OCI-LY3 (cell line): ENCODE measurements around the gene UBASH3A.

ENCODE experiments used
- H2AFZ ChIP-seq: fragments of 200-600, 300-600 bp; shearing (Covaris generic); 2 replicates; pipeline ENCODE4 v1.6.0; 2014; ENCODE audit warnings: antibody characterized with exemption, low read depth, low read length
- H3K27ac ChIP-seq: fragments of 200-600, 300-600 bp; sonication (generic); 2 replicates; pipeline ENCODE4 v1.5.1; 2014; ENCODE audit warnings: mild to moderate bottlenecking, low read length, moderate library complexity, mixed read lengths
- H3K27me3 ChIP-seq: fragments of 200-600, 300-600 bp; sonication (generic); 2 replicates; pipeline ENCODE4 v1.6.1; 2014; ENCODE audit warnings: low read depth, low read length, mixed read lengths
- H3K36me3 ChIP-seq: fragments of 200-600, 300-600 bp; sonication (generic); replicated peaks from 2 replicates; pipeline ENCODE3; 2014; ENCODE audit warnings: low read depth, low read length, mixed read lengths
- H3K4me1 ChIP-seq: fragments of 300-600, 200-600 bp; sonication (generic); 2 replicates; pipeline ENCODE4 v1.6.1; 2014; ENCODE audit warnings: low read length, mixed read lengths
- H3K4me2 ChIP-seq: fragments of 200-600, 300-600 bp; sonication (generic); 2 replicates; pipeline ENCODE4 v1.6.1; 2014; ENCODE audit warnings: low read length, mixed read lengths
- H3K4me3 ChIP-seq: fragments of 300-600, 200-600 bp; sonication (generic); 2 replicates; pipeline ENCODE4 v1.5.1; 2014; ENCODE audit warnings: antibody characterized with exemption, mild to moderate bottlenecking, low read length, moderate library complexity
- H3K79me2 ChIP-seq: fragments of 300-600, 200-600 bp; shearing (Covaris generic); 2 replicates; pipeline ENCODE4 v1.6.1; 2014; ENCODE audit warnings: mild to moderate bottlenecking, low read length, mixed read lengths
- H3K9ac ChIP-seq: fragments of 300-600, 200-600 bp; shearing (Covaris generic); 2 replicates; pipeline ENCODE4 v1.6.0; 2014; ENCODE audit warnings: mild to moderate bottlenecking, low read length, moderate library complexity
- H3K9me3 ChIP-seq: fragments of 200-600, 300-600 bp; shearing (Covaris generic); 2 replicates; pipeline ENCODE4 v1.6.1; 2014; ENCODE audit warnings: low read length, mixed read lengths; ENCODE audit not compliant: insufficient read depth
- H4K20me1 ChIP-seq: fragments of 200-600, 300-600 bp; sonication (generic); 2 replicates; pipeline ENCODE4 v1.6.1; 2016; ENCODE audit warnings: low read length, mixed read lengths; ENCODE audit not compliant: insufficient read depth
- CTCF ChIP-seq: fragments of 200-600, 300-600 bp; sonication (generic); IDR thresholded peaks from 2 replicates; pipeline ENCODE4 v1.5.1; 2014; ENCODE audit warnings: antibody characterized with exemption, low read length, low read depth
- EZH2phosphoT487 ChIP-seq: fragments of 200-600 bp; shearing (Covaris generic); IDR thresholded peaks from 2 replicates; pipeline ENCODE4 v1.6.1; 2018; ENCODE audit warnings: antibody characterized with exemption, mixed run types, low read depth

The UBASH3A gene

GRCh38 chr21:42493109-42494060 is 89.7 kb downstream of the UBASH3A start:
- H3K27ac ChIP-seq = no peak overlapping the region
- H3K27me3 ChIP-seq = no peaks in the 10 kb centered on the region
- no peak overlapping the region for H3K4me2 ChIP-seq
- H4K20me1 ChIP-seq = no peaks in the 10 kb centered on the region
- H3K4me3 ChIP-seq = no peak overlapping the region
- no peaks in the 10 kb centered on the region for H3K79me2 ChIP-seq
- H3K9ac ChIP-seq = no peak overlapping the region
- H2AFZ ChIP-seq = no peak overlapping the region
- H3K9me3 ChIP-seq = no peaks in the 10 kb centered on the region
- no peak for TF ChIP-seq EZH2phosphoT487
- no peak for TF ChIP-seq CTCF
- H3K4me1 ChIP-seq = peaks cover 10% of the 10 kb centered on the region
- H3K36me3 ChIP-seq = no peaks in the 10 kb centered on the region

DNA sequence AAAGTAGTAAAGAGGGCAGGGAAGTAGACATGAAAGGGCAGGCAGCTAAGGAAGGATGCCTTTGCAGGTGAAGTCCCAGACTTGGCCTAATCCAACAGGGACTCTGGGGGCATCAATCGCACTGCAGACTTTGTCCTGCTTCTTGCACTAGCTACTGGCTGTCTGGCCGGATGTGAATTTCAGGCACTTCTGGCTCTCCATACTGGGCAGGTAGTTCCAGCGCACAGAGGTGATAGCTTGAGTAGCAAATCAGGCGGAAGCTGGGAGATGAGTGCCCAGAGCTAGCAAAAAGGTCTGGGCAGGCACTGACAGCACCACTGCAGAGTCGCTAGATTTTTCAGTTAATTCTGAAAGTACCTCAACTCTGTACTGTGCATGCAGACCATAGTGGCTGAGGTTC is 91.3 kb downstream of the UBASH3A start:
- H3K4me2 ChIP-seq = peak overlapping the region; percentile 79
- H3K27ac ChIP-seq = no peak overlapping the region

DNA sequence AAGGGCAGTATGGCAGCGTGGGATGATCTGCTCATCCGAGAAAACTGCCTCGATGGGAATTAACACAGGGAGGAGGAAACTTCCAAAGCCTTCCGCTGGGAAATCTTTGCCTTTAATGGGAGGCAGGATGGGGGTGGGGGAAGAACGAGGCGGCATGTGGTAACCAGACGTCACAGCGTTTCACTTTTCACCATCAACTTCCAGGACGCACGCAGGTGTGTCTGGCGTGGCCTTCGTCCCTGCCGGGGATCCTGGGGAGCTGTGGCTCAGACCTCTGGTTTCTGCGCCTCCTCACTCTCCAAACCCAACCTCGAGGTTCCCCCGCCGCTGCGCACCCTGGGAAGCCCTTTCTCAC is 92.0 kb downstream of the UBASH3A start:
- Histone ChIP-seq H3K79me2 (no peaks in the 10 kb centered on the region), H3K27ac (no peak overlapping the region), H3K9me3 (no peaks in the 10 kb centered on the region), H2AFZ (peak overlapping the region; percentile 72; the same call in 1 of the 2 replicates), H3K9ac (peak overlapping the region; percentile 50), H3K36me3 (no peaks in the 10 kb centered on the region), H3K4me1 (peaks cover 10% of the 10 kb centered on the region), H3K4me3 (peak overlapping the region; percentile 92), H4K20me1 (no peaks in the 10 kb centered on the region), H3K27me3 (no peaks in the 10 kb centered on the region), H3K4me2 (peak overlapping the region; percentile 79)
- TF ChIP-seq CTCF (no peak), EZH2phosphoT487 (no peak)

More for the DNA sequence above, 91.3 kb downstream of the UBASH3A start:
- Histone ChIP-seq H4K20me1 (no peaks in the 10 kb centered on the region), H2AFZ (no peak overlapping the region), H3K4me3 (peak overlapping the region; percentile 92; the same call in 1 of the 2 replicates), H3K4me1 (peaks cover 10% of the 10 kb centered on the region), H3K27me3 (no peaks in the 10 kb centered on the region), H3K79me2 (no peaks in the 10 kb centered on the region), H3K9me3 (no peaks in the 10 kb centered on the region), H3K36me3 (no peaks in the 10 kb centered on the region), H3K9ac (no peak overlapping the region)
- TF ChIP-seq EZH2phosphoT487 (no peak), CTCF (no peak)

- H3K27me3 ChIP-seq = no peaks in the 10 kb centered on the region
- no peaks in the 10 kb centered on the region for H3K36me3 ChIP-seq
- H3K4me3 ChIP-seq = peak within 1 kb of the TSS; percentile 92
- H3K9me3 ChIP-seq = no peaks in the 10 kb centered on the region
- H3K27ac ChIP-seq = no peak within 1 kb of the TSS
- H3K4me2 ChIP-seq = peak within 1 kb of the TSS; percentile 83
- H3K79me2 ChIP-seq = no peaks in the 10 kb centered on the region
- peak within 1 kb of the TSS; percentile 72 for H2AFZ ChIP-seq
- H3K4me1 ChIP-seq = peaks cover 10% of the 10 kb centered on the region
- TF ChIP-seq CTCF = no peak
- TF ChIP-seq EZH2phosphoT487 = no peak
- H4K20me1 ChIP-seq = no peaks in the 10 kb centered on the region
- peak within 1 kb of the TSS; percentile 73 for H3K9ac ChIP-seq
Observed at GRCh38 chr21:42496120-42496838, 92.6 kb downstream of the UBASH3A start, which contains the start of gene RSPH1. TSS of gene RSPH1 (minus strand) at chr21:42496224. CDS start at chr21:42496186, 38 bp downstream.
